HEK293 (cell line): ENCODE measurements around the gene PI4KB.
A peak's percentile ranks its signal among the peaks of the same experiment; 100 is the strongest.

Experiments used
- HOXD13 ChIP-seq: sonication (generic); formaldehyde crosslinking; IDR thresholded peaks from 2 replicates; pipeline ENCODE4 v1.8.0; 2022; ENCODE audit warnings: missing genetic modification reagents, borderline replicate concordance
- KLF16 ChIP-seq: fragments of 450-650 bp; formaldehyde crosslinking; IDR thresholded peaks from 2 replicates; pipeline ENCODE4 v1.5.1; 2017; ENCODE audit warnings: missing biosample characterization, missing genetic modification characterization
- MYNN ChIP-seq: fragments of 450-650 bp; formaldehyde crosslinking; IDR thresholded peaks from 2 replicates; pipeline ENCODE4 v1.5.1; 2016; ENCODE audit warnings: missing biosample characterization, missing genetic modification characterization, borderline replicate concordance
- OSR2 ChIP-seq: fragments of 450-650 bp; formaldehyde crosslinking; IDR thresholded peaks from 2 replicates; pipeline ENCODE4 v1.5.1; 2016; ENCODE audit warnings: missing biosample characterization, missing genetic modification characterization
- RBAK ChIP-seq: fragments of 450-650 bp; formaldehyde crosslinking; IDR thresholded peaks from 2 replicates; pipeline ENCODE4 v1.5.1; 2016; ENCODE audit warnings: missing biosample characterization, missing genetic modification characterization
- YY2 ChIP-seq: fragments of 450-650 bp; formaldehyde crosslinking; IDR thresholded peaks from 2 replicates; pipeline ENCODE4 v1.5.1; 2016; ENCODE audit warnings: missing biosample characterization, missing genetic modification characterization
- ZBTB21 ChIP-seq: fragments of 450-650 bp; formaldehyde crosslinking; IDR thresholded peaks from 2 replicates; pipeline ENCODE4 v1.5.1; 2017; ENCODE audit warnings: missing biosample characterization, missing genetic modification characterization
- ZFP41 ChIP-seq: fragments of 450-650 bp; formaldehyde crosslinking; IDR thresholded peaks from 2 replicates; pipeline ENCODE4 v1.5.1; 2016; ENCODE audit warnings: missing biosample characterization, missing genetic modification characterization, borderline replicate concordance
- ZNF10 ChIP-seq: fragments of 450-650 bp; formaldehyde crosslinking; IDR thresholded peaks from 2 replicates; pipeline ENCODE4 v1.5.1; 2017; ENCODE audit warnings: missing biosample characterization, missing genetic modification characterization
- ZNF202 ChIP-seq: fragments of 450-650 bp; formaldehyde crosslinking; IDR thresholded peaks from 2 replicates; pipeline ENCODE4 v1.5.1; 2016; ENCODE audit warnings: missing biosample characterization, missing genetic modification characterization, borderline replicate concordance
- ZNF211 ChIP-seq: fragments of 450-650 bp; formaldehyde crosslinking; IDR thresholded peaks from 2 replicates; pipeline ENCODE4 v1.5.1; 2016; ENCODE audit warnings: low read depth, missing biosample characterization, missing genetic modification characterization
- ZNF214 ChIP-seq: fragments of 450-650 bp; formaldehyde crosslinking; IDR thresholded peaks from 2 replicates; pipeline ENCODE4 v1.5.1; 2017; ENCODE audit warnings: missing biosample characterization, mild to moderate bottlenecking, missing genetic modification characterization, borderline replicate concordance
- ZNF23 ChIP-seq: fragments of 450-650 bp; formaldehyde crosslinking; IDR thresholded peaks from 2 replicates; pipeline ENCODE4 v1.5.1; 2016; ENCODE audit warnings: missing biosample characterization, missing genetic modification characterization, borderline replicate concordance
- ZNF324 ChIP-seq: fragments of 450-650 bp; formaldehyde crosslinking; IDR thresholded peaks from 2 replicates; pipeline ENCODE4 v1.5.1; 2016; ENCODE audit warnings: missing biosample characterization, missing genetic modification characterization
- ZNF335 ChIP-seq: fragments of 450-650 bp; formaldehyde crosslinking; conservative IDR thresholded peaks from 2 replicates; pipeline ENCODE4 v1.5.1; 2016; ENCODE audit warnings: missing biosample characterization, missing genetic modification characterization
- ZNF354C ChIP-seq: fragments of 450-650 bp; formaldehyde crosslinking; IDR thresholded peaks from 2 replicates; pipeline ENCODE4 v1.5.1; 2016; ENCODE audit warnings: missing biosample characterization, missing genetic modification characterization, low read depth, borderline replicate concordance
- ZNF391 ChIP-seq: fragments of 450-650 bp; formaldehyde crosslinking; IDR thresholded peaks from 2 replicates; pipeline ENCODE4 v1.5.1; 2016; ENCODE audit warnings: low read depth, missing biosample characterization, missing genetic modification characterization, borderline replicate concordance
- ZNF501 ChIP-seq: fragments of 450-650 bp; formaldehyde crosslinking; IDR thresholded peaks from 2 replicates; pipeline ENCODE4 v1.5.1; 2016; ENCODE audit warnings: missing biosample characterization, missing genetic modification characterization
- ZNF549 ChIP-seq: fragments of 450-650 bp; IDR thresholded peaks from 2 replicates; pipeline ENCODE4 v1.5.1; 2018; ENCODE audit warnings: missing biosample characterization, missing genetic modification characterization, mild to moderate bottlenecking, inconsistent platforms, moderate library complexity
- ZNF558 ChIP-seq: fragments of 450-650 bp; formaldehyde crosslinking; IDR thresholded peaks from 2 replicates; pipeline ENCODE4 v1.5.1; 2016; ENCODE audit warnings: missing biosample characterization, missing genetic modification characterization
- ZNF629 ChIP-seq: fragments of 450-650 bp; formaldehyde crosslinking; IDR thresholded peaks from 2 replicates; pipeline ENCODE4 v1.5.1; 2017; ENCODE audit warnings: missing biosample characterization, missing genetic modification characterization
- ZNF677 ChIP-seq: fragments of 450-650 bp; IDR thresholded peaks from 2 replicates; pipeline ENCODE4 v1.5.0; 2018; ENCODE audit warnings: missing biosample characterization, mild to moderate bottlenecking, missing genetic modification characterization, moderate library complexity
- ZNF837 ChIP-seq: fragments of 450-650 bp; formaldehyde crosslinking; IDR thresholded peaks from 2 replicates; pipeline ENCODE4 v1.5.1; 2016; ENCODE audit warnings: missing biosample characterization, missing genetic modification characterization
- ZSCAN30 ChIP-seq: fragments of 450-650 bp; IDR thresholded peaks from 2 replicates; pipeline ENCODE4 v1.5.1; 2018; ENCODE audit warnings: missing biosample characterization, mild to moderate bottlenecking, missing genetic modification characterization, moderate library complexity
- ZXDB ChIP-seq: fragments of 450-650 bp; formaldehyde crosslinking; IDR thresholded peaks from 2 replicates; pipeline ENCODE4 v1.5.1; 2016; ENCODE audit warnings: missing biosample characterization, missing genetic modification characterization
- TF ChIP-seq, protein P1 (sequence below): fragments of 450-650 bp; formaldehyde crosslinking; IDR thresholded peaks from 2 replicates; pipeline ENCODE4 v1.5.1; 2016; ENCODE audit warnings: missing biosample characterization, missing genetic modification characterization
- TF ChIP-seq, protein P2 (sequence below): fragments of 450-650 bp; formaldehyde crosslinking; IDR thresholded peaks from 2 replicates; pipeline ENCODE4 v1.5.1; 2016; ENCODE audit warnings: missing biosample characterization, missing genetic modification characterization
- TF ChIP-seq, protein P3 (sequence below): fragments of 450-650 bp; formaldehyde crosslinking; IDR thresholded peaks from 2 replicates; pipeline ENCODE4 v1.5.1; 2016; ENCODE audit warnings: missing biosample characterization, missing genetic modification characterization
- TF ChIP-seq, protein P4 (sequence below): fragments of 450-650 bp; formaldehyde crosslinking; IDR thresholded peaks from 2 replicates; pipeline ENCODE4 v1.5.1; 2016; ENCODE audit warnings: missing biosample characterization, missing genetic modification characterization
- TF ChIP-seq, protein P5 (sequence below): IDR thresholded peaks from 2 replicates; pipeline ENCODE4 v1.6.1; 2011; ENCODE audit warnings: mild to moderate bottlenecking, low read depth, low read length, borderline replicate concordance
- TF ChIP-seq, protein P6 (sequence below): fragments of 450-650 bp; formaldehyde crosslinking; IDR thresholded peaks from 2 replicates; pipeline ENCODE4 v1.5.1; 2017; ENCODE audit warnings: missing biosample characterization, missing genetic modification characterization

The PI4KB gene

DNA sequence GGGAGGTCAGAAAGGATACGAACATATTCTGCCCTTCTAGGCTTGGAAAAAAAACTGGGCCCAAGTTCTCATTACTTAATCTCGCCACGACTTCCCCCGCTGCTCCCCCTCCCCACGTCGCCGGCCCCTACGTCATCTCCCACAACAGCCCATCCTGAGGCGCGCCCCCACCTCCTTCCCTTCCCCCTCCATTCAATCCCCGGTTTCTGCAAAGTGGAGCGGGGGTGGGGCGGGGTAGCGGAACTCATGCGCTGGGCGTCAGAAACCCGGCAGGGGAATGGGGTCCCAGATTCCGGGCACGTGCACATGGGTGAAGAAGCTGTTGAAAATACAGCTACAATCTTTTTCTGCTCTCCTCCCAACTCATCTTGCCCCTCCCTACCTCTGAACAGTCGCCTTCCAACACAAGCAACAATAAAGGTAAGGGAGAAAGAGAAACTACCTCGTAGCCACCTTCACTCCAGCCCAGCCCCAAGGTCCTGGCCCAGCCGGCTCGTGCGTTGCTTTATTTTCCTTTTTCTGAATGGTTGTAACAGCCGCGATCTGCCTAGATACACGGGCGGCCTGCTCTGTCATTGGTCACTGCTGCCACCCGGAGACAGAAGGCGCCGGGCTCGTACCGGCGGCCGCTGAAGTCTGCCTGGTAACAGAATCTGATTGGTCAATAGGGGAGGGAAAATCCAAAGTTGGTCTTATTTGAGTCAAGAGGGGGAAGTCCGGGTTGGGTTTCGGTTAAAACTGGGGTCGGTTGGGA, 19.7 kb upstream of the PI4KB start, which contains the start of gene RFX5 (continued):
- TF ChIP-seq ZNF501 (tag by site-specific recombination) (peak; percentile 82), ZNF214 (tag by site-specific recombination) (no peak), OSR2 (tag by site-specific recombination) (no peak), ZXDB (tag by site-specific recombination) (peak; percentile 57), KLF16 (tag by site-specific recombination) (peak; percentile 82; the same call in 1 of the 2 replicates), ZNF558 (tag by site-specific recombination) (0 out of 2 replicates have a peak, but pooled peaks have one; percentile 30), ZNF10 (tag by site-specific recombination) (no peak), ZNF837 (tag by site-specific recombination) (no peak), ZNF211 (tag by site-specific recombination) (no peak), ZNF391 (no peak), YY2 (tag by site-specific recombination) (0 out of 2 replicates have a peak, but pooled peaks have one; percentile 36), ZFP41 (no peak), MYNN (no peak), ZNF354C (tag by site-specific recombination) (no peak), ZNF335 (tag by site-specific recombination) (peak; percentile 96), ZNF23 (no peak), ZNF677 (tag by site-specific recombination) (no peak), ZNF629 (peak; percentile 90), HOXD13 (CRISPR knock-in tag) (no peak), ZSCAN30 (tag by site-specific recombination) (0 out of 2 replicates have a peak, but pooled peaks have one; percentile 37), ZNF202 (no peak), ZNF324 (tag by site-specific recombination) (peak; percentile 77; the same call in 1 of the 2 replicates), ZBTB21 (peak; percentile 91), RBAK (tag by site-specific recombination) (no peak), ZNF549 (tag by site-specific recombination) (no peak)
- TF ChIP-seq, protein P1, sequence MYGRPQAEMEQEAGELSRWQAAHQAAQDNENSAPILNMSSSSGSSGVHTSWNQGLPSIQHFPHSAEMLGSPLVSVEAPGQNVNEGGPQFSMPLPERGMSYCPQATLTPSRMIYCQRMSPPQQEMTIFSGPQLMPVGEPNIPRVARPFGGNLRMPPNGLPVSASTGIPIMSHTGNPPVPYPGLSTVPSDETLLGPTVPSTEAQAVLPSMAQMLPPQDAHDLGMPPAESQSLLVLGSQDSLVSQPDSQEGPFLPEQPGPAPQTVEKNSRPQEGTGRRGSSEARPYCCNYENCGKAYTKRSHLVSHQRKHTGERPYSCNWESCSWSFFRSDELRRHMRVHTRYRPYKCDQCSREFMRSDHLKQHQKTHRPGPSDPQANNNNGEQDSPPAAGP = peak; percentile 79
- TF ChIP-seq, protein P2, sequence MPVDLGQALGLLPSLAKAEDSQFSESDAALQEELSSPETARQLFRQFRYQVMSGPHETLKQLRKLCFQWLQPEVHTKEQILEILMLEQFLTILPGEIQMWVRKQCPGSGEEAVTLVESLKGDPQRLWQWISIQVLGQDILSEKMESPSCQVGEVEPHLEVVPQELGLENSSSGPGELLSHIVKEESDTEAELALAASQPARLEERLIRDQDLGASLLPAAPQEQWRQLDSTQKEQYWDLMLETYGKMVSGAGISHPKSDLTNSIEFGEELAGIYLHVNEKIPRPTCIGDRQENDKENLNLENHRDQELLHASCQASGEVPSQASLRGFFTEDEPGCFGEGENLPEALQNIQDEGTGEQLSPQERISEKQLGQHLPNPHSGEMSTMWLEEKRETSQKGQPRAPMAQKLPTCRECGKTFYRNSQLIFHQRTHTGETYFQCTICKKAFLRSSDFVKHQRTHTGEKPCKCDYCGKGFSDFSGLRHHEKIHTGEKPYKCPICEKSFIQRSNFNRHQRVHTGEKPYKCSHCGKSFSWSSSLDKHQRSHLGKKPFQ (tag by site-specific recombination) = no peak
- TF ChIP-seq, protein P3, sequence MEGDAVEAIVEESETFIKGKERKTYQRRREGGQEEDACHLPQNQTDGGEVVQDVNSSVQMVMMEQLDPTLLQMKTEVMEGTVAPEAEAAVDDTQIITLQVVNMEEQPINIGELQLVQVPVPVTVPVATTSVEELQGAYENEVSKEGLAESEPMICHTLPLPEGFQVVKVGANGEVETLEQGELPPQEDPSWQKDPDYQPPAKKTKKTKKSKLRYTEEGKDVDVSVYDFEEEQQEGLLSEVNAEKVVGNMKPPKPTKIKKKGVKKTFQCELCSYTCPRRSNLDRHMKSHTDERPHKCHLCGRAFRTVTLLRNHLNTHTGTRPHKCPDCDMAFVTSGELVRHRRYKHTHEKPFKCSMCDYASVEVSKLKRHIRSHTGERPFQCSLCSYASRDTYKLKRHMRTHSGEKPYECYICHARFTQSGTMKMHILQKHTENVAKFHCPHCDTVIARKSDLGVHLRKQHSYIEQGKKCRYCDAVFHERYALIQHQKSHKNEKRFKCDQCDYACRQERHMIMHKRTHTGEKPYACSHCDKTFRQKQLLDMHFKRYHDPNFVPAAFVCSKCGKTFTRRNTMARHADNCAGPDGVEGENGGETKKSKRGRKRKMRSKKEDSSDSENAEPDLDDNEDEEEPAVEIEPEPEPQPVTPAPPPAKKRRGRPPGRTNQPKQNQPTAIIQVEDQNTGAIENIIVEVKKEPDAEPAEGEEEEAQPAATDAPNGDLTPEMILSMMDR (tag by site-specific recombination) = 0 out of 2 replicates have a peak, but pooled peaks have one; percentile 11
- TF ChIP-seq, protein P4, sequence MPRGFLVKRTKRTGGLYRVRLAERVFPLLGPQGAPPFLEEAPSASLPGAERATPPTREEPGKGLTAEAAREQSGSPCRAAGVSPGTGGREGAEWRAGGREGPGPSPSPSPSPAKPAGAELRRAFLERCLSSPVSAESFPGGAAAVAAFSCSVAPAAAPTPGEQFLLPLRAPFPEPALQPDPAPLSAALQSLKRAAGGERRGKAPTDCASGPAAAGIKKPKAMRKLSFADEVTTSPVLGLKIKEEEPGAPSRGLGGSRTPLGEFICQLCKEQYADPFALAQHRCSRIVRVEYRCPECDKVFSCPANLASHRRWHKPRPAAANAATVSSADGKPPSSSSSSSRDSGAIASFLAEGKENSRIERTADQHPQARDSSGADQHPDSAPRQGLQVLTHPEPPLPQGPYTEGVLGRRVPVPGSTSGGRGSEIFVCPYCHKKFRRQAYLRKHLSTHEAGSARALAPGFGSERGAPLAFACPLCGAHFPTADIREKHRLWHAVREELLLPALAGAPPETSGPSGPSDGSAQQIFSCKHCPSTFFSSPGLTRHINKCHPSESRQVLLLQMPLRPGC = 0 out of 2 replicates have a peak, but pooled peaks have one; percentile 50
- TF ChIP-seq, protein P5, sequence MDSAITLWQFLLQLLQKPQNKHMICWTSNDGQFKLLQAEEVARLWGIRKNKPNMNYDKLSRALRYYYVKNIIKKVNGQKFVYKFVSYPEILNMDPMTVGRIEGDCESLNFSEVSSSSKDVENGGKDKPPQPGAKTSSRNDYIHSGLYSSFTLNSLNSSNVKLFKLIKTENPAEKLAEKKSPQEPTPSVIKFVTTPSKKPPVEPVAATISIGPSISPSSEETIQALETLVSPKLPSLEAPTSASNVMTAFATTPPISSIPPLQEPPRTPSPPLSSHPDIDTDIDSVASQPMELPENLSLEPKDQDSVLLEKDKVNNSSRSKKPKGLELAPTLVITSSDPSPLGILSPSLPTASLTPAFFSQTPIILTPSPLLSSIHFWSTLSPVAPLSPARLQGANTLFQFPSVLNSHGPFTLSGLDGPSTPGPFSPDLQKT = no peak
- TF ChIP-seq, protein P6, sequence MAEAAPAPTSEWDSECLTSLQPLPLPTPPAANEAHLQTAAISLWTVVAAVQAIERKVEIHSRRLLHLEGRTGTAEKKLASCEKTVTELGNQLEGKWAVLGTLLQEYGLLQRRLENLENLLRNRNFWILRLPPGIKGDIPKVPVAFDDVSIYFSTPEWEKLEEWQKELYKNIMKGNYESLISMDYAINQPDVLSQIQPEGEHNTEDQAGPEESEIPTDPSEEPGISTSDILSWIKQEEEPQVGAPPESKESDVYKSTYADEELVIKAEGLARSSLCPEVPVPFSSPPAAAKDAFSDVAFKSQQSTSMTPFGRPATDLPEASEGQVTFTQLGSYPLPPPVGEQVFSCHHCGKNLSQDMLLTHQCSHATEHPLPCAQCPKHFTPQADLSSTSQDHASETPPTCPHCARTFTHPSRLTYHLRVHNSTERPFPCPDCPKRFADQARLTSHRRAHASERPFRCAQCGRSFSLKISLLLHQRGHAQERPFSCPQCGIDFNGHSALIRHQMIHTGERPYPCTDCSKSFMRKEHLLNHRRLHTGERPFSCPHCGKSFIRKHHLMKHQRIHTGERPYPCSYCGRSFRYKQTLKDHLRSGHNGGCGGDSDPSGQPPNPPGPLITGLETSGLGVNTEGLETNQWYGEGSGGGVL = peak; percentile 99
